Mesothelial cell of epicardium (in vitro differentiated cells): ENCODE measurements around the gene CDH12. TPM values are rescaled to one million over a fixed set of nuclear protein-coding genes. Genes with fewer than 3 reads are reported as not detected.
A peak's percentile ranks its signal among the peaks of the same experiment; 100 is the strongest.

Experiments
- DNase-seq, 2 experiments: peaks; one replicate each; pipeline ENCODE4 v3.0.0; 2021; ENCODE audit warnings: low spot score in 2 of 2; ENCODE audit not compliant: unreplicated experiment in 2 of 2
- H3K27ac Mint-ChIP-seq: 2 replicates; pipeline ENCODE4 v1.8.0; 2021; ENCODE audit warnings: mixed read lengths
- H3K27me3 Mint-ChIP-seq: 2 replicates; pipeline ENCODE4 v1.8.0; 2021; ENCODE audit warnings: low read depth, mixed read lengths
- H3K36me3 Mint-ChIP-seq: 2 replicates; pipeline ENCODE4 v1.8.0; 2021; ENCODE audit warnings: mixed read lengths
- H3K4me1 Mint-ChIP-seq: 2 replicates; pipeline ENCODE4 v1.8.0; 2021; ENCODE audit warnings: mixed read lengths
- H3K4me3 Mint-ChIP-seq: 2 replicates; pipeline ENCODE4 v1.8.0; 2021; ENCODE audit warnings: mild to moderate bottlenecking, moderate library complexity, mixed read lengths
- H3K9me3 Mint-ChIP-seq: 2 replicates; pipeline ENCODE4 v1.8.0; 2021; ENCODE audit warnings: mixed read lengths
- CTCF ChIP-seq: fragments of 200-600 bp; sonication (generic); IDR thresholded peaks from one replicate; pipeline ENCODE4 v1.5.0; 2021; ENCODE audit warnings: antibody characterized with exemption; ENCODE audit not compliant: unreplicated experiment
- total RNA-seq: library from RNA; stranded (reverse); gene quantifications from 3 replicates; pipeline ENCODE4 v1.2.1, GENCODE V29; 2021

The CDH12 gene
- total RNA-seq, 1 donor from 2014 or later: 1.6 TPM

DNA sequence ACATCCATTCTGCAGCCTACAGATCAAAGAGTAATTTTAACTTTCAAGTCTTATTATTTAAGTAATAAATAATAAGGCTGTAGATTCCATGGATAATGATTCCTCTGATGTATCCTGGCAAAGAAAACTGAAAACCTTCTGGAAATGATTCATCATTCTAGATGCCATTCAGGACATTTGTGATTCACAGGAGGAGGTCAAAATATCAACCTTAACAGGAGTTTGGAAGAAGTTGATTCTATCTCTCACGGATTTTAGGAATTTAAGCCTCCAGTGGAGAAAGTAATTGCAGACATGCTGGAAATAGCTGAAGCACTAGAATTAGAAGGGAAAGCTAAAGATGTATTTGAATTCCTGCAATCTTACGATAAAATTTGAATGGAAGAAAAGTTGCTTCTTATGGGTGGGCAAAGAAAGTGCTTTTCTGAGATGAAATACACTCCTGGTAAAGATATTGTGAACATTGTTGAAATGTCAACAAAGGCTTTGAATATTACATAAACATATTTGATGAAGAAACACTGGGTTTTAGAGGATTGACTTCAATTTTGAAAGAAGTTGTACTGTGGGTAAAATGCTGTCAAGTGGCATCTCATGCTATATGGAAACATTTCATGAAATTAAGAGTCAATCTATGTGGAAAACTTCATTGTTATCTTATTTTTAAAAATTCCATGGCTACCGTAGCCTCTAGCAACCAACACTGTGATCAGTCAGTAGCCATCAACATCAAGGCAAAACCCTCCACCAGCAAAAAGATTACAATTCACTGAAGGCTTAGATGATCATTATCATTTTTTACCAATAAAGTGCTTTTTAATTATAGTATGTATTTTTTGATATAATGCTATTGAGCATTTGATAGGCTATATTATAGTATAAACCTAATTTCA lies 1141.0 kb downstream of the CDH12 start:
- no peak for DNase-seq
- Mint-ChIP-seq H3K4me1 (peaks cover 12% of the 10 kb centered on the region), H3K27me3 (no peaks in the 10 kb centered on the region), H3K4me3 (no peak overlapping the region), H3K27ac (peak overlapping the region; percentile 85), H3K36me3 (peaks cover 13% of the 10 kb centered on the region), H3K9me3 (peaks cover 18% of the 10 kb centered on the region)
- TF ChIP-seq CTCF: no peak

- H3K4me3 Mint-ChIP-seq: no peak overlapping the region
- no peak for DNase-seq
- H3K9me3 Mint-ChIP-seq: peaks cover 17% of the 10 kb centered on the region
- peaks cover 12% of the 10 kb centered on the region for H3K36me3 Mint-ChIP-seq
- no peaks in the 10 kb centered on the region for H3K27me3 Mint-ChIP-seq
- no peak for TF ChIP-seq CTCF
- H3K4me1 Mint-ChIP-seq: peaks cover 18% of the 10 kb centered on the region
- H3K27ac Mint-ChIP-seq: no peak overlapping the region
Observed at GRCh38 chr5:21709770-21710169, 1143.4 kb downstream of the CDH12 start.

DNA sequence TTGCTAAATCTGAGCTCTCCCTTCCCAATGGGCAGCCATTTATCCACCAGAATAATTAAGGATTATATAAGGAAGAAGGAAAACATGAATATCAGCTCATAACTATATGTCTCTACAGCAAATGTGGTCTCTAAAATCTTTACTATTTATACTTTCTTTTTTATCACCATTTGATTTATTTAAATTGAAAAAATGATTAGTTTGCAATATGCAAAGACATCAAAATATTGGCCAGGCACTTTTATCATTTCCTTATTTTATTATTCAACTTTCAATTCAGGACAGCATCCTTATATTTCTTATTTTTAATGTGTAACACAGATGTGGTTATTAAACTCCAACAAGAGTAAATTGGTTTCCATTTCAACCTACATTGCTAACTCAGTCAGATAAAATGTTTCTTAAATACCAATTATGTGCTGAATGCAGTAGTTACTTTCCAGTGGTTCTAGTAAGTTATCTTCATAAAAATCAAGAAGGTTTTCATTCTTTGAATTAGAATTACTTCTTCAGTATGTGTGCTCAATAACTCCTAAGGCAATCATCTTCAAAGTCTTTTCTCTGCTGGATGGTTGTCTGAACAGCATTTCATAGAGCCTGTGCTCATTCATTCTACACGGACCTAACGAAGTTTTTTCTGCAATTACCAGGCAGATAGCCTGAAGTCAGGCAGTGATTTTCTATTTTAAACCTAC lies 1148.0 kb downstream of the CDH12 start:
- no peak for TF ChIP-seq CTCF

DNA sequence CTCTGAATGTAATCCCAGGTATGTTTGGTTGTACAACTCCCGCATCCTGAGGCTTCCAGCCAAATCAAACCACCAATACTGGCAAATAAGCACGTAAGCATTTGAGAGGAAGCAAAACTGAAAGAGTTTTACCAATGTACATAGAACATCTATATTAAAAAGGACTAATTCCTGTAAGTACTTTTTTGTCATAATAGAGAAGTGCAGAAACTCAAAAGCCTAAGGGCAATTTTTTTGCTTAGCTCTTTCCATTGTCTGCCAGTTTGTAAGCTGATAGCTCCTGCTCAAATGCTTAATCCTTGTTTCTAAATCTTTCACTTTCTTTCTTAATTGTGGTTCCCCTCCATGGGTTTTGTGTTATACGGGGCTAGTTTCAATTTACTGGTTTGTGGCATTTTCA lies 1151.8 kb downstream of the CDH12 start:
- Mint-ChIP-seq H3K36me3 (peaks cover 5% of the 10 kb centered on the region), H3K4me1 (peaks cover 27% of the 10 kb centered on the region), H3K4me3 (no peak overlapping the region), H3K27ac (peak overlapping the region; percentile 47), H3K27me3 (no peaks in the 10 kb centered on the region), H3K9me3 (peaks cover 10% of the 10 kb centered on the region)
- no peak for TF ChIP-seq CTCF
- DNase-seq: no peak

More for the DNA sequence above, 1148.0 kb downstream of the CDH12 start:
- H3K9me3 Mint-ChIP-seq: peaks cover 17% of the 10 kb centered on the region
- no peaks in the 10 kb centered on the region for H3K27me3 Mint-ChIP-seq
- H3K4me1 Mint-ChIP-seq: peaks cover 27% of the 10 kb centered on the region
- H3K27ac Mint-ChIP-seq: no peak overlapping the region
- no peak for DNase-seq
- no peak overlapping the region for H3K4me3 Mint-ChIP-seq
- peaks cover 12% of the 10 kb centered on the region for H3K36me3 Mint-ChIP-seq
